Activated naive CD4-positive, alpha-beta T cell treated with anti-CD3 and anti-CD28 coated beads, Interleukin-2, amount 10 ng/mL, durations not matched to agents 7 days and 5 days (primary cell): Measurements from ENCODE around the gene WDR81.
"Not testable (repeated sequence)": the region's sequence is repeated elsewhere in the genome, so short reads cannot be mapped to it uniquely, and the experiment has no call there.

Experiments
- CTCF ChIA-PET: fragments of 350-600 bp; sonication (Branson Sonifier 250); formaldehyde crosslinking; loops from one replicate; lab custom pipeline; 2021; ENCODE audit warnings: antibody characterized with exemption; lab: Charles Lee
- DNase-seq: peaks from one replicate; pipeline ENCODE4 v3.0.0-alpha.2; 2020
- H3K27ac Mint-ChIP-seq: one replicate; pipeline ENCODE4 v1.8.0; 2021; ENCODE audit warnings: mild to moderate bottlenecking, moderate library complexity, mixed read lengths
- H3K27me3 Mint-ChIP-seq: one replicate; pipeline ENCODE4 v1.8.0; 2021; ENCODE audit warnings: mild to moderate bottlenecking, mixed read lengths
- H3K36me3 Mint-ChIP-seq: one replicate; pipeline ENCODE4 v1.8.0; 2021; ENCODE audit warnings: mixed read lengths
- H3K4me1 Mint-ChIP-seq: one replicate; pipeline ENCODE4 v1.8.0; 2021; ENCODE audit warnings: mixed read lengths
- H3K4me3 Mint-ChIP-seq: one replicate; pipeline ENCODE4 v1.8.0; 2021; ENCODE audit warnings: mild to moderate bottlenecking, moderate library complexity, mixed read lengths
- H3K9me3 Mint-ChIP-seq: one replicate; pipeline ENCODE4 v1.8.0; 2021; ENCODE audit warnings: mixed read lengths

The WDR81 gene

DNA sequence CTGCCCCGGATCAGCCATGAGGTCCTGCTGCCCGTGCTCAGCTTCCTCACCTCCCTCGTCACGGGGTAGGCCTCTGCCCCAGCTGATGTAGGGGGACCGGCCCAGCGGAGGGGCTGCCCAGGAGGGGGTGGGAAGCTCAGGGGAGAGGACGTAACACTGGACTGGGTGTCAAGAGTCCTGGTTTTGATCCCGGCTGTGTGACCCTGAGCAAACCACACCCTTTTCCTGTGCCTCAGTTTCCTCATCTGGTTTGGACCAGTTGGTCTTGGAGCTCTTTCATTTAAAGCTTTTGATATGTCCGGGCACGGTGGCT, 6.6 kb downstream of the WDR81 start:
- DNase-seq: no peak
- H3K4me3 Mint-ChIP-seq: no peak overlapping the region
- H3K27ac Mint-ChIP-seq: no peak overlapping the region
- H3K36me3 Mint-ChIP-seq: peaks cover 24% of the 10 kb centered on the region
- H3K9me3 Mint-ChIP-seq: no peaks in the 10 kb centered on the region
- H3K4me1 Mint-ChIP-seq: peaks cover 16% of the 10 kb centered on the region
- no peaks in the 10 kb centered on the region for H3K27me3 Mint-ChIP-seq
- CTCF ChIA-PET: no interaction called here

GRCh38 chr17:1732241-1732832, 7.8 kb downstream of the WDR81 start:
- Mint-ChIP-seq H3K27ac (no peak overlapping the region), H3K4me1 (peaks cover 16% of the 10 kb centered on the region), H3K9me3 (no peaks in the 10 kb centered on the region), H3K27me3 (no peaks in the 10 kb centered on the region), H3K36me3 (peaks cover 26% of the 10 kb centered on the region), H3K4me3 (no peak overlapping the region)
- CTCF ChIA-PET: interaction anchor here (1.4 kb wide), 1 partner anchor 11 kb away, joined by 4 read pairs; no protein-coding TSS in a partner anchor
- no peak for DNase-seq

- H3K27me3 Mint-ChIP-seq: no peaks in the 10 kb centered on the region
- CTCF ChIA-PET: interaction anchor here (1.4 kb wide), 1 partner anchor 11 kb away, joined by 4 read pairs; no protein-coding TSS in a partner anchor
- H3K27ac Mint-ChIP-seq: no peak overlapping the region
- H3K4me3 Mint-ChIP-seq: no peak overlapping the region
- H3K4me1 Mint-ChIP-seq: peaks cover 16% of the 10 kb centered on the region
- H3K9me3 Mint-ChIP-seq: no peaks in the 10 kb centered on the region
- H3K36me3 Mint-ChIP-seq: peaks cover 26% of the 10 kb centered on the region
- DNase-seq: no peak
Observed at GRCh38 chr17:1732833-1733321, 8.4 kb downstream of the WDR81 start.

DNA sequence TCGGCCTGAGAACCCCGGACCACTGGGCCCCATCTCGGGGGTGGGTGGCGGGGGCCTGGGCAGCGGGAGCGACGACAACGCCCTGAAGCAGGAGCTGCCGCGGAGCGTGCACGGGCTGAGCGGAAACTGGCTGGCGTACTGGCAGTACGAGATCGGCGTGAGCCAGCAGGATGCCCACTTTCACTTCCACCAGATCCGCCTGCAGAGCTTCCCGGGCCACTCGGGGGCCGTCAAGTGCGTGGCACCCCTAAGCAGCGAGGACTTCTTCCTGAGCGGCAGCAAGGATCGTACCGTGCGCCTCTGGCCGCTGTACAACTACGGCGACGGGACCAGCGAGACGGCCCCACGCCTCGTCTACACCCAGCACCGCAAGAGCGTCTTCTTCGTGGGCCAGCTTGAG, 9.3 kb downstream of the WDR81 start:
- Mint-ChIP-seq H3K9me3 (no peaks in the 10 kb centered on the region), H3K36me3 (peaks cover 21% of the 10 kb centered on the region), H3K27ac (no peak overlapping the region), H3K4me1 (peaks cover 9% of the 10 kb centered on the region), H3K27me3 (no peaks in the 10 kb centered on the region), H3K4me3 (no peak overlapping the region)
- no peak for DNase-seq
- CTCF ChIA-PET: interaction anchor here (0.5 kb wide), 1 partner anchor 133 kb away, joined by 3 read pairs; no protein-coding TSS in a partner anchor

GRCh38 chr17:1735418-1735817, 10.9 kb downstream of the WDR81 start:
- no peaks in the 10 kb centered on the region for H3K9me3 Mint-ChIP-seq
- no peak for DNase-seq
- H3K27me3 Mint-ChIP-seq: no peaks in the 10 kb centered on the region
- H3K4me1 Mint-ChIP-seq: no peaks in the 10 kb centered on the region
- H3K4me3 Mint-ChIP-seq: no peak overlapping the region
- CTCF ChIA-PET: no interaction called here
- H3K36me3 Mint-ChIP-seq: peaks cover 11% of the 10 kb centered on the region
- H3K27ac Mint-ChIP-seq: no peak overlapping the region

DNA sequence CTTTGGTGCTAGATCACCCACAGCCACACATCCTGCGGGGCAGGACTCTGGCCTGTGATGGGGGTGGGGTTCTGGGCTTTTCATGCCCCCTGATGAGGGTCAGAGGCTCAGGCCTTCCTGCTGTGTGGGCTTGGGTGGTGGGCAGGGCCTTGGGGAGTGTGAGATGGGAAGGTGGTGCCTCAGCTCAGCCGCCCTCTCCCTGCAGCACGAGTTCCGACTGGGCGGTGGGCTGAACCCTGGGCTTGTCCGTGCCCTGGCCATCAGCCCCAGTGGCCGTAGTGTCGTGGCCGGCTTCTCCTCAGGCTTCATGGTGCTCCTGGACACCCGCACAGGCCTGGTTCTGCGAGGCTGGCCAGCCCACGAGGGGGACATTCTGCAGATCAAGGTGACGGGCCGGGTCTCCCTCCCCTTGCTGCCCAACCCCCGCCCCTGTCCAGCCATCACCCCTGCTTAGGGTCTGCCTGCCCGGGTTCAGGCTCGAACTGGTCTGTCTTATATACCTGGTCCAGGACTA, 11.4 kb downstream of the WDR81 start:
- Mint-ChIP-seq H3K36me3 (peaks cover 10% of the 10 kb centered on the region), H3K9me3 (no peaks in the 10 kb centered on the region), H3K27ac (no peak overlapping the region), H3K4me3 (no peak overlapping the region), H3K4me1 (no peaks in the 10 kb centered on the region), H3K27me3 (no peaks in the 10 kb centered on the region)
- CTCF ChIA-PET: interaction anchor here (0.7 kb wide), 1 partner anchor 15 kb away, joined by 6 read pairs; no protein-coding TSS in a partner anchor
- DNase-seq: no peak

DNA sequence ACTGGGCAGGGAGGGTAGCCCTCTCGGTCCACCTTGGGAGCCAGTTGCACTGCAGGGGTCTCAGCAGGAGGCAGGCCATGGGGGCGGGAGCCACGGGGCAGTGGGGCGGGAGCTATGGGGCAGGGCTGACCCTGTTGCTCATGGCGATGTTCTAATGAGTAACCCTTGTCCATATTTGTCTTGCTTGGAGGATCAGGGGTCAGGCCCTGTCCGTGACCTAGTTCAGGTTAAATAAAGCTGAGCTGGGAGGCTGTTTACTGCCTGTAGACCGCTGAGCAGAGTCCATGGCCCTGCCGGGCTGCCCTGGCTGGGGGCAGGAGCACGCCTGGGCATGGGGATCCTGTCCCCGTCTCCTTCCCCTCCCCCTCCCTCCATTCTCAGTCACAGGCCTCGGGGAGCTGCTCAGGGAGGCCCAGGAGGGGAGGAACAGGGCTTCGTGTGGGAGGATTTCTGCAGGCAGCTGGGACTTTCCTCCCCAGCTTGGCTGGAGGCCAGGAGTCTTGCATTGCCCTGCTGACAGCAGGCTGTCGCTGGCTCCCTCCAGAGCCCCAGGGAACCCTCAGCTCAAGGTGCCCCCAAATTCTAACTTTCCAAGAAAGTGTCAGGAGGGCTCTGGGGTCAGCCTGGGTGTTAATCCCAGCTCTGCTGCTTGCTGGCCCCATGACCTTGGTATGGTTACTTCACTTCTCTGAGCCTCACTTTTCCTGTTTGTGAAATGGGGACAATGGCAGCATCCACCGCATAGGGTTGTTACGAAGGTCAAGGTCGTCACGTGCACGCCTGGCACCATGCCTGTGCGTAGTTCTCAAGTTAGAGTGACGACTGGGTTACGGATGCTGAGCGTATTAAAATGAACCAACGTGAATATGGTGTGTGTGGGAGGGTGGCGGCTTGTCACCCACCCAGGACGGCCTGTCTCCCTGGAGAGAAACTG, 12.1 kb downstream of the WDR81 start:
- peaks cover 10% of the 10 kb centered on the region for H3K36me3 Mint-ChIP-seq
- H3K27me3 Mint-ChIP-seq: no peaks in the 10 kb centered on the region
- DNase-seq: no peak
- H3K4me3 Mint-ChIP-seq: no peak overlapping the region
- no peaks in the 10 kb centered on the region for H3K4me1 Mint-ChIP-seq
- no peaks in the 10 kb centered on the region for H3K9me3 Mint-ChIP-seq
- H3K27ac Mint-ChIP-seq: no peak overlapping the region
- CTCF ChIA-PET: interaction anchor here (0.7 kb wide), 1 partner anchor 15 kb away, joined by 6 read pairs; no protein-coding TSS in a partner anchor

GRCh38 chr17:1737531-1738291, 13.2 kb downstream of the WDR81 start:
- no peak overlapping the region for H3K4me3 Mint-ChIP-seq
- CTCF ChIA-PET: no interaction called here
- no peaks in the 10 kb centered on the region for H3K9me3 Mint-ChIP-seq
- H3K4me1 Mint-ChIP-seq: no peaks in the 10 kb centered on the region
- peaks cover 7% of the 10 kb centered on the region for H3K27me3 Mint-ChIP-seq
- H3K27ac Mint-ChIP-seq: no peak overlapping the region
- no peak for DNase-seq
- H3K36me3 Mint-ChIP-seq: peaks cover 10% of the 10 kb centered on the region

- H3K4me1 Mint-ChIP-seq, H3K27me3 Mint-ChIP-seq, H3K4me3 Mint-ChIP-seq, CTCF ChIA-PET, H3K27ac Mint-ChIP-seq, H3K36me3 Mint-ChIP-seq, DNase-seq, H3K9me3 Mint-ChIP-seq: not testable (repeated sequence)
Observed at GRCh38 chr17:1741899-1742298, 17.4 kb downstream of the WDR81 start.

DNA sequence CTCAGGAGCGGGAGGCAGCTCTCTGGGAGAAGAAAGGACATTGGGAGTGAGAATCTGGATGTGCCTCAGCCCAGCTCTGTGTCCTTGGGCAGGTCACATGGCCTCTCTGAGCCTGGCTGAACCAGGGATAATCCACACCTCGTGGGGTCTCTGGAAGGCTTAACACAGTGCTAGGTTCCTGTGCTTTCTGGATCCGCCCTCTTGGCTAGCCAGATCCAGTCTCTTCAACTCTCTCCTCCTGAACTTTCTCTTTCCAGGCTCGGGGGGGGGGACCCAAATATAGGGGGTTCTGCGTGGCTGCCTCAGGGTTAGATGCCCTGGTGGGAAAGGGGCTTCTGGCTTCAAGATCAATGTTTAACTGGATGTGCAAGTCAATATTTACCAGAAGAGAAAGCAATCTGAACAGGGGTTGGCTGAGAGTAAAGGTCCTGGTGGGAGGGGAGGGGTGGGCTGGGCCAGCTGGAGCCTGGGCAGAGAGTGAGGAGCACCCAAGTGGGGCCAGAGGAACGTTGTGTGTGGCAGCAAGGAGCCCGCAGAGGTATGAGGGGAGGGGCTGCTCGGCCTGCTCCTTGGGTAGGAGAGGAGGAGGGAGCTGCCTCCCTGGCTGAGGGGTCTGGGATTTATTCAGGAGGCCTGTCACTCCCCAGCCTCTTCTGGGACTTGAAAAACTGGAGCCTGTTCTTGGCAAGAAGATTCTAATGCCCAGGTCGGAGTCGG, 18.0 kb downstream of the WDR81 start, which contains the start of gene SERPINF2:
SERPINF2 (plus strand) TSS at position 501 of the 717 bp plus-strand sequence. CDS start 2,125 bp downstream, outside the sequence.
- H3K4me1 Mint-ChIP-seq: no peaks in the 10 kb centered on the region
- CTCF ChIA-PET: no interaction called here
- H3K9me3 Mint-ChIP-seq: no peaks in the 10 kb centered on the region
- no peak for DNase-seq
- peaks cover 12% of the 10 kb centered on the region for H3K27me3 Mint-ChIP-seq
- no peak within 1 kb of the TSS for H3K27ac Mint-ChIP-seq
- H3K4me3 Mint-ChIP-seq: no peak within 1 kb of the TSS
- H3K36me3 Mint-ChIP-seq: no peaks in the 10 kb centered on the region

- Mint-ChIP-seq H3K4me1 (no peaks in the 10 kb centered on the region), H3K4me3 (no peak overlapping the region), H3K9me3 (no peaks in the 10 kb centered on the region), H3K27ac (no peak overlapping the region), H3K27me3 (peaks cover 15% of the 10 kb centered on the region), H3K36me3 (no peaks in the 10 kb centered on the region)
- CTCF ChIA-PET: no interaction called here
- no peak for DNase-seq
Observed at GRCh38 chr17:1743088-1743439, 18.6 kb downstream of the WDR81 start.

- Mint-ChIP-seq H3K9me3 (no peaks in the 10 kb centered on the region), H3K4me3 (no peak overlapping the region), H3K27me3 (peaks cover 24% of the 10 kb centered on the region), H3K27ac (no peak overlapping the region), H3K4me1 (no peaks in the 10 kb centered on the region), H3K36me3 (no peaks in the 10 kb centered on the region)
- CTCF ChIA-PET: no interaction called here
- no peak for DNase-seq
Observed at GRCh38 chr17:1744551-1745512, 20.3 kb downstream of the WDR81 start.
